ENCODE measurements around the gene MACROD2. TPM values are rescaled to one million over a fixed set of nuclear protein-coding genes. Genes with fewer than 3 reads are reported as not detected.

Gene MACROD2
- total RNA-seq, 1 experiment from 2014 or later: 1.4 TPM

GRCh38 chr20:15854911-15855310 lies 1859.6 kb downstream of the MACROD2 start:
- no TSS peak for BruUV-seq (replicated peaks)
- ChIA-PET POLR2A (ENCODE audit: low non-redundant PET) (no interaction called here), CTCF (no interaction called here)
- TF ChIP-seq EZH2 (IDR thresholded peaks at IDR 0.05; ENCODE audit: borderline replicate concordance, low read depth, low read length, poor library complexity, severe bottlenecking): no peak
- TF ChIP-seq CTCF (conservative IDR thresholded peaks at IDR 0.05; ENCODE audit: low read depth, low read length): no peak
- Histone ChIP-seq H3K4me3 (ENCODE audit: low read depth, low read length, poor library complexity, severe bottlenecking) (no peak overlapping the region), H3K27ac (ENCODE audit: low read depth, low read length, poor library complexity, severe bottlenecking) (no peak overlapping the region), H3K36me3 (ENCODE audit: insufficient read depth, low read length, poor library complexity, severe bottlenecking) (no peaks in the 10 kb centered on the region), H3K9me3 (ENCODE audit: low read depth, low read length, poor library complexity, severe bottlenecking) (peaks cover 22% of the 10 kb centered on the region), H3K27me3 (replicated peaks; ENCODE audit: insufficient read depth, low read depth, low read length, poor library complexity) (no peaks in the 10 kb centered on the region), H3K4me1 (ENCODE audit: insufficient read depth, low read length, poor library complexity, severe bottlenecking) (no peaks in the 10 kb centered on the region)
- DNase-seq (ENCODE audit: low spot score): no peak
- intact Hi-C loops (cut with micrococcal nuclease; ENCODE audit: unreplicated experiment): no loop called here

GRCh38 chr20:15857173-15857784 lies 1862.0 kb downstream of the MACROD2 start:
- no TSS peak for BruUV-seq (replicated peaks)
- no peaks in the 10 kb centered on the region for H3K36me3 ChIP-seq (ENCODE audit: insufficient read depth, low read length, poor library complexity, severe bottlenecking)
- intact Hi-C loops (cut with micrococcal nuclease; ENCODE audit: unreplicated experiment): no loop called here
- no peak overlapping the region for H3K4me3 ChIP-seq (ENCODE audit: low read depth, low read length, poor library complexity, severe bottlenecking)
- no peaks in the 10 kb centered on the region for H3K4me1 ChIP-seq (ENCODE audit: insufficient read depth, low read length, poor library complexity, severe bottlenecking)
- H3K27ac ChIP-seq (ENCODE audit: low read depth, low read length, poor library complexity, severe bottlenecking): no peak overlapping the region
- H3K27me3 ChIP-seq (replicated peaks; ENCODE audit: insufficient read depth, low read depth, low read length, poor library complexity): no peaks in the 10 kb centered on the region
- POLR2A ChIA-PET (ENCODE audit: low non-redundant PET): no interaction called here
- peaks cover 16% of the 10 kb centered on the region for H3K9me3 ChIP-seq (ENCODE audit: low read depth, low read length, poor library complexity, severe bottlenecking)
- DNase-seq (ENCODE audit: low spot score): no peak
- CTCF ChIA-PET: no interaction called here
- TF ChIP-seq CTCF (conservative IDR thresholded peaks at IDR 0.05; ENCODE audit: low read depth, low read length) (no peak), EZH2 (IDR thresholded peaks at IDR 0.05; ENCODE audit: borderline replicate concordance, low read depth, low read length, poor library complexity, severe bottlenecking) (no peak)

- Histone ChIP-seq H3K4me1 (ENCODE audit: insufficient read depth, low read length, poor library complexity, severe bottlenecking) (no peaks in the 10 kb centered on the region), H3K27me3 (replicated peaks; ENCODE audit: insufficient read depth, low read depth, low read length, poor library complexity) (no peaks in the 10 kb centered on the region), H3K4me3 (ENCODE audit: low read depth, low read length, poor library complexity, severe bottlenecking) (no peak overlapping the region), H3K36me3 (ENCODE audit: insufficient read depth, low read length, poor library complexity, severe bottlenecking) (no peaks in the 10 kb centered on the region), H3K27ac (ENCODE audit: low read depth, low read length, poor library complexity, severe bottlenecking) (no peak overlapping the region), H3K9me3 (ENCODE audit: low read depth, low read length, poor library complexity, severe bottlenecking) (peaks cover 22% of the 10 kb centered on the region)
- intact Hi-C loops (cut with micrococcal nuclease; ENCODE audit: unreplicated experiment): no loop called here
- no TSS peak for BruUV-seq (replicated peaks)
- CTCF ChIA-PET: no interaction called here
- no peak for DNase-seq (ENCODE audit: low spot score)
- POLR2A ChIA-PET (ENCODE audit: low non-redundant PET): no interaction called here
- TF ChIP-seq EZH2 (IDR thresholded peaks at IDR 0.05; ENCODE audit: borderline replicate concordance, low read depth, low read length, poor library complexity, severe bottlenecking) (no peak), CTCF (conservative IDR thresholded peaks at IDR 0.05; ENCODE audit: low read depth, low read length) (no peak)
Measured at GRCh38 chr20:15859061-15859460, 1863.7 kb downstream of the MACROD2 start.
